Adrenal gland (tissue), 5 donors: Measurements from ENCODE around the gene ABO.

ENCODE experiments used
- POLR2A ChIP-seq, 2 donors: fragments of 450-650 bp; IDR thresholded peaks; one replicate each; pipeline ENCODE4 v1.6.1; 2017; ENCODE audit warnings: antibody characterized with exemption in 2 of 2, mild to moderate bottlenecking in 2 of 2, moderate library complexity in 1 of 2
- TF ChIP-seq, protein P1 (sequence below), 6 experiments: fragments of 450-650 bp in 4 of 6; fragments of 200-600 bp in 2 of 6; sonication (generic) in 1 of 6; IDR thresholded peaks; 1 replicate in 5 of 6; 2 replicates in 1 of 6; pipeline versions ENCODE4 v1.5.1 to v1.8.0; 2016 to 2021; ENCODE audit warnings: antibody characterized with exemption in 6 of 6, mild to moderate bottlenecking in 2 of 6, moderate library complexity in 1 of 6
- donor health status: DM: no; HTN: no; CAD: no.

DNA sequence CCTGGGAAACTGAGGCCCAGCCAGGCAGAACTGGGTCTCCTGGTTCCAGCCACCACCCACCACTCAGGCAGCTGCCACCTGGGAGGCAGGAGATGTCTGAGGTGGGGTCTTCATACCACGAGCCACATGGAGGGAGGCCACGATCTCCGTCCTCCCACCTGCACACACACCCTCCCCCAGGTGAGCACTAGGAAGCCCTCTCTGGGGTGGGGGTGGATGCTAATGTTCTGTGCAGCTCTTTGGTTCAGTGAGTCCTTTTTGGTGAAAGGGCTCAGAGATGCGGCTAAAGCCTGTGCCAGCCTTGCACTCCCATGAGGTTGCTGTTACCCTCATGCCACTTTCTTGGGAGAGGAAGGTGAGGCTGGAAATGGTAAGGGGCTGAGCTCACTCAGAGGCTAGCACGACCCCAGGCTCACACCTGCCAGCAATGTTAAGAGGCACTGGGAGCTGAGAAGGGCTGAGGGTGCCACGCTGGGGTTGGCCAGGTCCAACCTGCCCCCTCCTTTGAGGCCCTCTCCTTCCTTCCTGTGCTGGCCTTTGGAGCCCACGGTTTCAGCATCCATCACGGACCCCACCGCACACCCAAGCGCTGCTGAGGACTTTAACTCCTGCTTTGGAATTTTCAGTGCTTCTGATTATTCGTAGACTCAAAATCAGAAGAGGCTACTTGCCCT lies 39.3 kb downstream of the ABO start:
- TF ChIP-seq, protein P1, sequence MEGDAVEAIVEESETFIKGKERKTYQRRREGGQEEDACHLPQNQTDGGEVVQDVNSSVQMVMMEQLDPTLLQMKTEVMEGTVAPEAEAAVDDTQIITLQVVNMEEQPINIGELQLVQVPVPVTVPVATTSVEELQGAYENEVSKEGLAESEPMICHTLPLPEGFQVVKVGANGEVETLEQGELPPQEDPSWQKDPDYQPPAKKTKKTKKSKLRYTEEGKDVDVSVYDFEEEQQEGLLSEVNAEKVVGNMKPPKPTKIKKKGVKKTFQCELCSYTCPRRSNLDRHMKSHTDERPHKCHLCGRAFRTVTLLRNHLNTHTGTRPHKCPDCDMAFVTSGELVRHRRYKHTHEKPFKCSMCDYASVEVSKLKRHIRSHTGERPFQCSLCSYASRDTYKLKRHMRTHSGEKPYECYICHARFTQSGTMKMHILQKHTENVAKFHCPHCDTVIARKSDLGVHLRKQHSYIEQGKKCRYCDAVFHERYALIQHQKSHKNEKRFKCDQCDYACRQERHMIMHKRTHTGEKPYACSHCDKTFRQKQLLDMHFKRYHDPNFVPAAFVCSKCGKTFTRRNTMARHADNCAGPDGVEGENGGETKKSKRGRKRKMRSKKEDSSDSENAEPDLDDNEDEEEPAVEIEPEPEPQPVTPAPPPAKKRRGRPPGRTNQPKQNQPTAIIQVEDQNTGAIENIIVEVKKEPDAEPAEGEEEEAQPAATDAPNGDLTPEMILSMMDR (IDR thresholded peaks at IDR 0.05), result no peak
- no peak for TF ChIP-seq POLR2A (IDR thresholded peaks at IDR 0.05)
